Caco-2 (cell line): ENCODE measurements around the gene SYP. TPM values are rescaled to one million over a fixed set of nuclear protein-coding genes. Genes with fewer than 3 reads are reported as not detected.

Experiments
- BruUV-seq: library from RNA; stranded (reverse); fragments of 400-500 nt; replicated peaks from 2 replicates; lab custom pipeline; 2021; lab: Mats Ljungman, UMichigan
- CTCF ChIA-PET: fragments of 300-600 bp; sonication (Branson Sonifier 250); formaldehyde crosslinking; loops from one replicate; lab custom pipeline; 2022; ENCODE audit warnings: antibody characterized with exemption; lab: Charles Lee
- POLR2A ChIA-PET: fragments of 300-600 bp; sonication (Branson Sonifier 250); formaldehyde crosslinking; loops from one replicate; lab custom pipeline; 2022; ENCODE audit warnings: antibody characterized with exemption; lab: Charles Lee
- DNase-seq, 2 experiments: peaks; one replicate each; pipeline versions ENCODE4 v3.0.0 to v3.0.0-alpha.2; 2020 to 2022
- H3K27me3 ChIP-seq: replicated peaks from 2 replicates; pipeline ENCODE4 v1.6.0; 2011; ENCODE audit warnings: low read length; ENCODE audit not compliant: control insufficient read depth, insufficient read depth
- H3K36me3 ChIP-seq: 2 replicates; pipeline ENCODE4 v1.5.1; 2011; ENCODE audit warnings: low read length; ENCODE audit not compliant: control insufficient read depth, insufficient read depth
- H3K4me1 ChIP-seq: fragments of 250-450 bp; sonication (Bioruptor Pico); 2 replicates; pipeline ENCODE4 v1.5.1; 2020; ENCODE audit warnings: mild to moderate bottlenecking
- H3K4me3 ChIP-seq: 2 replicates; pipeline ENCODE4 v1.5.1; 2011; ENCODE audit warnings: low read depth, mild to moderate bottlenecking, control low read depth, low read length
- H3K9me3 ChIP-seq: fragments of 250-450 bp; sonication (Bioruptor Pico); 2 replicates; pipeline ENCODE4 v1.5.1; 2020; ENCODE audit warnings: mild to moderate bottlenecking, moderate library complexity
- H3K27ac Mint-ChIP-seq: one replicate; pipeline ENCODE4 v1.8.0; 2022; ENCODE audit warnings: mixed read lengths; ENCODE audit not compliant: unreplicated experiment
- H3K27me3 Mint-ChIP-seq: one replicate; pipeline ENCODE4 v1.8.0; 2022; ENCODE audit warnings: mixed read lengths; ENCODE audit not compliant: insufficient read depth, unreplicated experiment
- H3K36me3 Mint-ChIP-seq: one replicate; pipeline ENCODE4 v1.8.0; 2022; ENCODE audit warnings: mild to moderate bottlenecking, mixed read lengths; ENCODE audit not compliant: insufficient read depth, unreplicated experiment
- H3K4me1 Mint-ChIP-seq: one replicate; pipeline ENCODE4 v1.8.0; 2022; ENCODE audit warnings: low read depth, mixed read lengths; ENCODE audit not compliant: unreplicated experiment
- H3K4me3 Mint-ChIP-seq: one replicate; pipeline ENCODE4 v1.8.0; 2022; ENCODE audit warnings: mild to moderate bottlenecking, moderate library complexity, mixed read lengths; ENCODE audit not compliant: unreplicated experiment
- H3K9me3 Mint-ChIP-seq: one replicate; pipeline ENCODE4 v1.8.0; 2022; ENCODE audit warnings: mixed read lengths; ENCODE audit not compliant: unreplicated experiment
- intact Hi-C: fragments of 100-400 bp; cut with micrococcal nuclease; formaldehyde crosslinking; loops from one replicate; pipeline ENCODE4 v1.10.0; 2022; ENCODE audit not compliant: unreplicated experiment
- total RNA-seq: library from RNA; stranded (reverse); gene quantifications from 2 replicates; pipeline ENCODE4 v1.2.3, GENCODE V29; 2022
- TF ChIP-seq, protein P1 (sequence below), 2 experiments: fragments of 200-600 bp in 1 of 2; IDR thresholded peaks; 1 replicate in 1 of 2; 2 replicates in 1 of 2; pipeline versions ENCODE4 v1.5.1 to v1.8.0; 2011 to 2022; ENCODE audit warnings: antibody characterized with exemption in 1 of 2, control low read depth in 1 of 2, inconsistent platforms in 1 of 2, low read depth in 1 of 2, low read length in 1 of 2, mild to moderate bottlenecking in 1 of 2, moderate library complexity in 1 of 2; ENCODE audit not compliant: insufficient read depth in 1 of 2, severe bottlenecking in 1 of 2, unreplicated experiment in 1 of 2

The SYP gene
- total RNA-seq, 1 experiment from 2014 or later, result 18.3 TPM

DNA sequence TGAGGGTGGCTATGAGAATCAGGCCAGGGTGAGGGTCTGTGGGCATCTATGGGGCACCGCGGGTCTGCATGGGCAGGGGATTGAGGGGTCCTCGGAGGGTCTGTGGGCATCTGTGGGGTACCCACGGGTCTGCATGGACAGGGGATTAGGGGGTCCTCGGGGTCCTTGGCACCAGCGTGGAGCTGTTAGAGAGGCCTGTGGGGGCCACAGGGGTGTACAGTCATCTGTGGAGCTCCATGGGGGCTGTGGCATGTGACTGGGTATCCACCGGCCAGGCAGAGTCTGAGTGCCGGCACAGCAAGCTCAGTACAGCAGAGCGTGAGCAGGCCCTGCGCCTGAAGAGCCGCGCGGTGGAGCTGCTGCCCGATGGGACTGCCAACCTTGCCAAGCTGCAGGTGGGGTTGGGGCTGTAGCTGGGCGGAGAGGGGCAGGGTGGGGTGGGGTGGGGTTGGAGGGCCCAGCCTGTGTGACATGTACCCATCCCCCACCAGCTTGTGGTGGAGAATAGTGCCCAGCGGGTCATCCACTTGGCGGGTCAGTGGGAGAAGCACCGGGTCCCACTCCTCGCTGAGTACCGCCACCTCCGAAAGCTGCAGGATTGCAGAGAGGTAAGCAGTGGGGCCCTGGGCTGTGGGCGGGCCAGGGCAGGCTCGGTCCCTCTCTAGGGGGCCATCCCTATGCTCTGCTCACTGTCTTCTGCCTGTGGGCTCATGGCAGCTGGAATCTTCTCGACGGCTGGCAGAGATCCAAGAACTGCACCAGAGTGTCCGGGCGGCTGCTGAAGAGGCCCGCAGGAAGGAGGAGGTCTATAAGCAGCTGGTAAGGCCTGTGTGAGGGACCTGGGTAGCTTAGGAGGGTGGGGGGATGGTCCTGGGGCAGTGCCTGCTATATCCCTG is 48.2 kb upstream of the SYP start:
- DNase-seq, result no peak
- H3K27me3 ChIP-seq, result no peaks in the 10 kb centered on the region
- no peak overlapping the region for H3K27ac Mint-ChIP-seq
- no peak overlapping the region for H3K4me3 ChIP-seq
- ChIA-PET CTCF (interaction anchor here (0.6 kb wide), 1 partner anchor 667 kb away, joined by 4 read pairs; no protein-coding TSS in a partner anchor), POLR2A (no interaction called here)
- H3K9me3 Mint-ChIP-seq, result no peaks in the 10 kb centered on the region
- no peaks in the 10 kb centered on the region for H3K36me3 ChIP-seq
- no peaks in the 10 kb centered on the region for H3K4me1 ChIP-seq
- no peaks in the 10 kb centered on the region for H3K9me3 ChIP-seq
- intact Hi-C loops, result no loop called here
- no peak overlapping the region for H3K4me3 Mint-ChIP-seq
- H3K36me3 Mint-ChIP-seq, result peaks cover 10% of the 10 kb centered on the region
- no peaks in the 10 kb centered on the region for H3K4me1 Mint-ChIP-seq
- TF ChIP-seq, protein P1, sequence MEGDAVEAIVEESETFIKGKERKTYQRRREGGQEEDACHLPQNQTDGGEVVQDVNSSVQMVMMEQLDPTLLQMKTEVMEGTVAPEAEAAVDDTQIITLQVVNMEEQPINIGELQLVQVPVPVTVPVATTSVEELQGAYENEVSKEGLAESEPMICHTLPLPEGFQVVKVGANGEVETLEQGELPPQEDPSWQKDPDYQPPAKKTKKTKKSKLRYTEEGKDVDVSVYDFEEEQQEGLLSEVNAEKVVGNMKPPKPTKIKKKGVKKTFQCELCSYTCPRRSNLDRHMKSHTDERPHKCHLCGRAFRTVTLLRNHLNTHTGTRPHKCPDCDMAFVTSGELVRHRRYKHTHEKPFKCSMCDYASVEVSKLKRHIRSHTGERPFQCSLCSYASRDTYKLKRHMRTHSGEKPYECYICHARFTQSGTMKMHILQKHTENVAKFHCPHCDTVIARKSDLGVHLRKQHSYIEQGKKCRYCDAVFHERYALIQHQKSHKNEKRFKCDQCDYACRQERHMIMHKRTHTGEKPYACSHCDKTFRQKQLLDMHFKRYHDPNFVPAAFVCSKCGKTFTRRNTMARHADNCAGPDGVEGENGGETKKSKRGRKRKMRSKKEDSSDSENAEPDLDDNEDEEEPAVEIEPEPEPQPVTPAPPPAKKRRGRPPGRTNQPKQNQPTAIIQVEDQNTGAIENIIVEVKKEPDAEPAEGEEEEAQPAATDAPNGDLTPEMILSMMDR (IDR thresholded peaks at IDR 0.05; ENCODE audit: insufficient read depth in 1 of 2, low read depth in 1 of 2, low read length in 1 of 2, severe bottlenecking in 1 of 2, unreplicated experiment in 1 of 2), result no peak
- H3K27me3 Mint-ChIP-seq, result no peaks in the 10 kb centered on the region
- no TSS peak for BruUV-seq

DNA sequence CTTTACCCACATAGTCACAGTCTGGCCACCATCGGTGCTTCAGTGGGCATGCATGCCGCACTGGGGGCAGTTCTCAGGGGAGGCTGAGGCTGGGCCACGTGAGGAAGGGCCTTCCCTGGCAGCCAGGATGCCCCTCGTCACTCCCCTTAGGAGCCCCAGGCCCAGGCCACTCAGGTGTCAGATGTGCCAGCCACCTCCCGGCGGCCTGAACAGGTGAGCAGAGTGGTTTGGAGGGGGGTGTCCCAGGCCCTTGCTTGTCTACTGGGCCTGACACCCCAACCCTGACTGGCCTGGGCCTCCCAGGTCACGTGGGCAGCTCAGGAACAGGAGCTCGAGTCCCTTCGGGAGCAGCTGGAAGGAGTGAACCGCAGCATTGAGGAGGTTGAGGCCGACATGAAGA is 47.4 kb upstream of the SYP start:
- peaks cover 10% of the 10 kb centered on the region for H3K36me3 Mint-ChIP-seq
- no peaks in the 10 kb centered on the region for H3K9me3 ChIP-seq
- H3K4me1 ChIP-seq, result no peaks in the 10 kb centered on the region
- H3K27ac Mint-ChIP-seq, result no peak overlapping the region
- H3K4me1 Mint-ChIP-seq, result no peaks in the 10 kb centered on the region
- POLR2A ChIA-PET, result no interaction called here
- no peaks in the 10 kb centered on the region for H3K27me3 Mint-ChIP-seq
- TF ChIP-seq, protein P1 (IDR thresholded peaks at IDR 0.05; ENCODE audit: insufficient read depth in 1 of 2, low read depth in 1 of 2, low read length in 1 of 2, severe bottlenecking in 1 of 2, unreplicated experiment in 1 of 2), result no peak
- no peak overlapping the region for H3K4me3 Mint-ChIP-seq
- no peaks in the 10 kb centered on the region for H3K27me3 ChIP-seq
- CTCF ChIA-PET, result no interaction called here
- H3K4me3 ChIP-seq, result no peak overlapping the region
- no TSS peak for BruUV-seq
- H3K36me3 ChIP-seq, result no peaks in the 10 kb centered on the region
- intact Hi-C loops, result no loop called here
- no peaks in the 10 kb centered on the region for H3K9me3 Mint-ChIP-seq
- no peak for DNase-seq

DNA sequence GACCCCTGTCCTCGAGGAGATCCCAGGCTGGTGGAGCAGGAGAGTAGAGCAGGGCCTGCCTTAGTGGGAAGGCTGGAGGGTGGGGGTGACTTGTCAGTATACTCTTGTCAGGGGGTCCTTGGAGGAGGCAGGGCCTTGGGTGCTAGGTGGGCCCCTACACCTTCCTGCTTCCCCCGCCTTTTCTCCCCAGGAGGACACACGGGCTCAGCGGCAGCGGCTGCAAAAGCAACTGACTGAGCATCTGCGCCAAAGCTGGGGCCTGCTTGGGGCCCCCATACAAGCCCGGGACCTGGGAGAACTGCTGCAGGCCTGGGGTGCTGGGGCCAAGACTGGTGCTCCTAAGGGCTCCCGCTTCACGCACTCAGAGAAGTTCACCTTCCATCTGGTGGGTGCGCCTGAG is 46.5 kb upstream of the SYP start:
- Mint-ChIP-seq H3K9me3 (no peaks in the 10 kb centered on the region), H3K4me1 (no peaks in the 10 kb centered on the region), H3K27me3 (no peaks in the 10 kb centered on the region), H3K27ac (no peak overlapping the region), H3K36me3 (peaks cover 5% of the 10 kb centered on the region), H3K4me3 (no peak overlapping the region)
- TF ChIP-seq, protein P1 (IDR thresholded peaks at IDR 0.05; ENCODE audit: insufficient read depth in 1 of 2, low read depth in 1 of 2, low read length in 1 of 2, severe bottlenecking in 1 of 2, unreplicated experiment in 1 of 2), result no peak
- no TSS peak for BruUV-seq
- no peaks in the 10 kb centered on the region for H3K36me3 ChIP-seq
- DNase-seq, result no peak
- no peaks in the 10 kb centered on the region for H3K27me3 ChIP-seq
- intact Hi-C loops, result no loop called here
- ChIA-PET CTCF (no interaction called here), POLR2A (no interaction called here)
- H3K4me1 ChIP-seq, result no peaks in the 10 kb centered on the region
- no peaks in the 10 kb centered on the region for H3K9me3 ChIP-seq
- H3K4me3 ChIP-seq, result no peak overlapping the region
